K562 treated with DMSO at 1 percent for 12 hours (cell line): ENCODE data around the gene SEC14L5. TPM values are rescaled to one million over a fixed set of nuclear protein-coding genes. Genes with fewer than 3 reads are reported as not detected.

Experiments
- total RNA-seq: library from RNA; unstranded; fragments of 300-600 nt; gene quantifications from 2 replicates; pipeline ENCODE4 v1.2.3, GENCODE V29; 2022; ENCODE audit not compliant: insufficient read depth

Gene SEC14L5
- total RNA-seq: not detected in 2 replicates

GRCh38 chr16:4957720-4958509 is at the start of gene SEC14L5:
SEC14L5 (plus strand) TSS chr16:4958330; CDS start chr16:4959324, 994 bp downstream.

GRCh38 chr16:4936991-4937781 is 20.9 kb upstream of the SEC14L5 start, which contains the start of gene PPL:
PPL (minus strand) TSS chr16:4937148; CDS start chr16:4937045, 103 bp downstream.

GRCh38 chr16:5033256-5034166 is 75.4 kb downstream of the SEC14L5 start, which contains the start of gene NAGPA:
NAGPA (minus strand) TSS chr16:5033935; CDS start chr16:5033914, 21 bp downstream.

GRCh38 chr16:5065813-5066212 is 107.7 kb downstream of the SEC14L5 start, which contains the start of gene C16orf89:
C16orf89 (minus strand) TSS chr16:5065956; CDS start chr16:5065908, 48 bp downstream.

Other genes with a start within 250 kb of the SEC14L5 start
- 10.3 and 17.3 TPM in 2 replicates for gene ANKS3, start 224.1 kb upstream of the SEC14L5 start, total RNA-seq
- gene DNAAF8, start 223.8 kb upstream of the SEC14L5 start, total RNA-seq: not detected in 2 replicates
- 6.3 and 8.0 TPM in 2 replicates for gene ZNF500, start 191.2 kb upstream of the SEC14L5 start, total RNA-seq
- not detected in 2 replicates for gene SEPTIN12, start 170.0 kb upstream of the SEC14L5 start, total RNA-seq
- not detected in 2 replicates for gene SMIM22, start 163.0 kb upstream of the SEC14L5 start, total RNA-seq
- 32.0 and 42.4 TPM in 2 replicates for gene ROGDI, start 155.7 kb upstream of the SEC14L5 start, total RNA-seq
- gene GLYR1, start 111.0 kb upstream of the SEC14L5 start, total RNA-seq: 33.5 and 74.6 TPM in 2 replicates
- 19.3 and 56.6 TPM in 2 replicates for gene UBN1, start 110.8 kb upstream of the SEC14L5 start, total RNA-seq
- 0.11 and 0.38 TPM in 2 replicates for gene PPL, start 21.2 kb upstream of the SEC14L5 start, total RNA-seq
- gene NAGPA, start 75.6 kb downstream of the SEC14L5 start, total RNA-seq: 12.4 and 16.3 TPM in 2 replicates
- gene C16orf89, start 107.6 kb downstream of the SEC14L5 start, total RNA-seq: not detected in 2 replicates
- 10.7 and 13.8 TPM in 2 replicates for gene ALG1, start 113.5 kb downstream of the SEC14L5 start, total RNA-seq
- 4.6 and 6.5 TPM in 2 replicates for gene EEF2KMT, start 139.5 kb downstream of the SEC14L5 start, total RNA-seq